ENCODE results near the gene RFC4. TPM values are rescaled to one million over a fixed set of nuclear protein-coding genes. Genes with fewer than 3 reads are reported as not detected.

Gene RFC4
- total and polyA plus RNA-seq, 2 of the 13 experiments (the other 11 are each of a cell fraction or from before 2014, with no cell fraction given), result 18.5 to 103 TPM

DNA sequence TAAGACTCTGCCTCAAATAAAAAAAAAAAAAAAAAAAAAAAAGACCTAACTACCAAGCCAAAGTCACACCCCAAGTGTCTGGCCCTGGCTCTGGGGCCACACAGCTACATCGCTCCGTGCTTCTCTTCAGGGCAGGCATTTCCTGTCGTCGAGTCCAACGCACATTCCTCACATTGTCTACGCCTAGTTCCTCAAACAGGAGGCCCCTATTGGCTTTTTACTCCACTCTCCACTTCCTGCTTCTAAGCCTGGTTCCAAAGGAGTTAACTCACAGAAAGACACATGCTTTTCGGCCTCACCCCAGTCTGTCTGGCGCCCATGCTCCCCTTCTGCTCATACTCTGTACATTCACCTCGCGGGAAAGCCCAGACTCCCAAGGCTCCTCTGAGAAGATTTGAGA, 60.3 kb downstream of the RFC4 start (continued):
- TF ChIP-seq, protein P1, sequence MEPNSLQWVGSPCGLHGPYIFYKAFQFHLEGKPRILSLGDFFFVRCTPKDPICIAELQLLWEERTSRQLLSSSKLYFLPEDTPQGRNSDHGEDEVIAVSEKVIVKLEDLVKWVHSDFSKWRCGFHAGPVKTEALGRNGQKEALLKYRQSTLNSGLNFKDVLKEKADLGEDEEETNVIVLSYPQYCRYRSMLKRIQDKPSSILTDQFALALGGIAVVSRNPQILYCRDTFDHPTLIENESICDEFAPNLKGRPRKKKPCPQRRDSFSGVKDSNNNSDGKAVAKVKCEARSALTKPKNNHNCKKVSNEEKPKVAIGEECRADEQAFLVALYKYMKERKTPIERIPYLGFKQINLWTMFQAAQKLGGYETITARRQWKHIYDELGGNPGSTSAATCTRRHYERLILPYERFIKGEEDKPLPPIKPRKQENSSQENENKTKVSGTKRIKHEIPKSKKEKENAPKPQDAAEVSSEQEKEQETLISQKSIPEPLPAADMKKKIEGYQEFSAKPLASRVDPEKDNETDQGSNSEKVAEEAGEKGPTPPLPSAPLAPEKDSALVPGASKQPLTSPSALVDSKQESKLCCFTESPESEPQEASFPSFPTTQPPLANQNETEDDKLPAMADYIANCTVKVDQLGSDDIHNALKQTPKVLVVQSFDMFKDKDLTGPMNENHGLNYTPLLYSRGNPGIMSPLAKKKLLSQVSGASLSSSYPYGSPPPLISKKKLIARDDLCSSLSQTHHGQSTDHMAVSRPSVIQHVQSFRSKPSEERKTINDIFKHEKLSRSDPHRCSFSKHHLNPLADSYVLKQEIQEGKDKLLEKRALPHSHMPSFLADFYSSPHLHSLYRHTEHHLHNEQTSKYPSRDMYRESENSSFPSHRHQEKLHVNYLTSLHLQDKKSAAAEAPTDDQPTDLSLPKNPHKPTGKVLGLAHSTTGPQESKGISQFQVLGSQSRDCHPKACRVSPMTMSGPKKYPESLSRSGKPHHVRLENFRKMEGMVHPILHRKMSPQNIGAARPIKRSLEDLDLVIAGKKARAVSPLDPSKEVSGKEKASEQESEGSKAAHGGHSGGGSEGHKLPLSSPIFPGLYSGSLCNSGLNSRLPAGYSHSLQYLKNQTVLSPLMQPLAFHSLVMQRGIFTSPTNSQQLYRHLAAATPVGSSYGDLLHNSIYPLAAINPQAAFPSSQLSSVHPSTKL (CRISPR knock-in tag; IDR thresholded peaks at IDR 0.05), result peak; percentile 75
- TF ChIP-seq, protein P2, sequence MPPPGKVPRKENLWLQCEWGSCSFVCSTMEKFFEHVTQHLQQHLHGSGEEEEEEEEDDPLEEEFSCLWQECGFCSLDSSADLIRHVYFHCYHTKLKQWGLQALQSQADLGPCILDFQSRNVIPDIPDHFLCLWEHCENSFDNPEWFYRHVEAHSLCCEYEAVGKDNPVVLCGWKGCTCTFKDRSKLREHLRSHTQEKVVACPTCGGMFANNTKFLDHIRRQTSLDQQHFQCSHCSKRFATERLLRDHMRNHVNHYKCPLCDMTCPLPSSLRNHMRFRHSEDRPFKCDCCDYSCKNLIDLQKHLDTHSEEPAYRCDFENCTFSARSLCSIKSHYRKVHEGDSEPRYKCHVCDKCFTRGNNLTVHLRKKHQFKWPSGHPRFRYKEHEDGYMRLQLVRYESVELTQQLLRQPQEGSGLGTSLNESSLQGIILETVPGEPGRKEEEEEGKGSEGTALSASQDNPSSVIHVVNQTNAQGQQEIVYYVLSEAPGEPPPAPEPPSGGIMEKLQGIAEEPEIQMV (CRISPR knock-in tag; IDR thresholded peaks at IDR 0.05; ENCODE audit: low read depth), result 0 out of 2 replicates have a peak, but pooled peaks have one; percentile 38
- peak; percentile 68 for TF ChIP-seq NFYC (CRISPR knock-in tag; IDR thresholded peaks at IDR 0.05)
- TF ChIP-seq ESRRA (CRISPR knock-in tag; IDR thresholded peaks at IDR 0.05; ENCODE audit: low read depth), result peak; percentile 35; the same call in 1 of the 2 replicates
- TF ChIP-seq, protein P3, sequence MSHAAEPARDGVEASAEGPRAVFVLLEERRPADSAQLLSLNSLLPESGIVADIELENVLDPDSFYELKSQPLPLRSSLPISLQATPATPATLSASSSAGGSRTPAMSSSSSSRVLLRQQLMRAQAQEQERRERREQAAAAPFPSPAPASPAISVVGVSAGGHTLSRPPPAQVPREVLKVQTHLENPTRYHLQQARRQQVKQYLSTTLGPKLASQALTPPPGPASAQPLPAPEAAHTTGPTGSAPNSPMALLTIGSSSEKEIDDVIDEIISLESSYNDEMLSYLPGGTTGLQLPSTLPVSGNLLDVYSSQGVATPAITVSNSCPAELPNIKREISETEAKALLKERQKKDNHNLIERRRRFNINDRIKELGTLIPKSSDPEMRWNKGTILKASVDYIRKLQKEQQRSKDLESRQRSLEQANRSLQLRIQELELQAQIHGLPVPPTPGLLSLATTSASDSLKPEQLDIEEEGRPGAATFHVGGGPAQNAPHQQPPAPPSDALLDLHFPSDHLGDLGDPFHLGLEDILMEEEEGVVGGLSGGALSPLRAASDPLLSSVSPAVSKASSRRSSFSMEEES (CRISPR knock-in tag; IDR thresholded peaks at IDR 0.05), result peak; percentile 78
- TF ChIP-seq ZNF598 (CRISPR knock-in tag; IDR thresholded peaks at IDR 0.05; ENCODE audit: borderline replicate concordance), result 0 out of 2 replicates have a peak, but pooled peaks have one; percentile 53
- no peak for TF ChIP-seq TEAD2 (CRISPR knock-in tag; IDR thresholded peaks at IDR 0.05)
- 0 out of 2 replicates have a peak, but pooled peaks have one; percentile 10 for TF ChIP-seq FOXO1 (CRISPR knock-in tag; IDR thresholded peaks at IDR 0.05)
- TF ChIP-seq ZFY (CRISPR knock-in tag; IDR thresholded peaks at IDR 0.05), result peak; percentile 26; the same call in 1 of the 2 replicates
- no peak for TF ChIP-seq NFKB2 (CRISPR knock-in tag; IDR thresholded peaks at IDR 0.05; ENCODE audit: borderline replicate concordance)
- no peak for TF ChIP-seq MAFF (IDR thresholded peaks at IDR 0.05; ENCODE audit: low read depth, low read length)
- TF ChIP-seq ARNT2 (CRISPR knock-in tag; IDR thresholded peaks at IDR 0.05; ENCODE audit: low read depth), result 0 out of 2 replicates have a peak, but pooled peaks have one; percentile 50
- TF ChIP-seq, protein P4, sequence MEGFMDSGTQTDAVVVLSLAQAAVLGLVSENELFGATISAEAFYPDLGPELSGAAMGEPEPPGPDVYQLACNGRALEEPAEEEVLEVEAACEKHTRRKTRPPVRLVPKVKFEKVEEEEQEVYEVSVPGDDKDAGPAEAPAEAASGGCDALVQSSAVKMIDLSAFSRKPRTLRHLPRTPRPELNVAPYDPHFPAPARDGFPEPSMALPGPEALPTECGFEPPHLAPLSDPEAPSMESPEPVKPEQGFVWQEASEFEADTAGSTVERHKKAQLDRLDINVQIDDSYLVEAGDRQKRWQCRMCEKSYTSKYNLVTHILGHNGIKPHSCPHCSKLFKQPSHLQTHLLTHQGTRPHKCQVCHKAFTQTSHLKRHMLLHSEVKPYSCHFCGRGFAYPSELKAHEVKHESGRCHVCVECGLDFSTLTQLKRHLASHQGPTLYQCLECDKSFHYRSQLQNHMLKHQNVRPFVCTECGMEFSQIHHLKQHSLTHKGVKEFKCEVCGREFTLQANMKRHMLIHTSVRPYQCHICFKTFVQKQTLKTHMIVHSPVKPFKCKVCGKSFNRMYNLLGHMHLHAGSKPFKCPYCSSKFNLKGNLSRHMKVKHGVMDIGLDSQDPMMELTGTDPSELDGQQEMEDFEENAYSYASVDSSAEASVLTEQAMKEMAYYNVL (CRISPR knock-in tag; IDR thresholded peaks at IDR 0.05; ENCODE audit: borderline replicate concordance), result 0 out of 2 replicates have a peak, but pooled peaks have one; percentile 25
- no peak for TF ChIP-seq ZNF282 (IDR thresholded peaks at IDR 0.05; ENCODE audit: partially characterized antibody)
- TF ChIP-seq CEBPG (CRISPR knock-in tag; IDR thresholded peaks at IDR 0.05), result peak; percentile 42
- no peak; the same call in 1 of the 2 replicates for TF ChIP-seq GABPA (IDR thresholded peaks at IDR 0.05; ENCODE audit: low read depth, low read length)
- peak; percentile 81 for TF ChIP-seq GABPA (CRISPR knock-in tag; IDR thresholded peaks at IDR 0.05; ENCODE audit: low read depth)
- peak; percentile 86 for TF ChIP-seq KAT8 (CRISPR knock-in tag; IDR thresholded peaks at IDR 0.05)
- TF ChIP-seq GABPB1 (CRISPR knock-in tag; IDR thresholded peaks at IDR 0.05), result peak; percentile 68
- TF ChIP-seq ZNF746 (CRISPR knock-in tag; IDR thresholded peaks at IDR 0.05), result 0 out of 2 replicates have a peak, but pooled peaks have one; percentile 32
- peak; percentile 67 for TF ChIP-seq FOXA3 (CRISPR knock-in tag; IDR thresholded peaks at IDR 0.05)
- TF ChIP-seq, protein P5, sequence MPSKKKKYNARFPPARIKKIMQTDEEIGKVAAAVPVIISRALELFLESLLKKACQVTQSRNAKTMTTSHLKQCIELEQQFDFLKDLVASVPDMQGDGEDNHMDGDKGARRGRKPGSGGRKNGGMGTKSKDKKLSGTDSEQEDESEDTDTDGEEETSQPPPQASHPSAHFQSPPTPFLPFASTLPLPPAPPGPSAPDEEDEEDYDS (CRISPR knock-in tag; IDR thresholded peaks at IDR 0.05), result peak; percentile 75

Data from HepG2 (cell line).